HEK293T (cell line): ENCODE data around the gene LRFN4.

Source experiments
- BHLHE40 ChIP-seq: fragments of 450-650 bp; IDR thresholded peaks from 2 replicates; pipeline ENCODE4 v1.6.1; 2016; ENCODE audit warnings: mild to moderate bottlenecking, moderate library complexity, borderline replicate concordance
- FOXA1 ChIP-seq: fragments of 450-650 bp; IDR thresholded peaks from 2 replicates; pipeline ENCODE4 v1.6.1; 2016; ENCODE audit warnings: mild to moderate bottlenecking
- FOXK2 ChIP-seq: fragments of 450-650 bp; IDR thresholded peaks from 2 replicates; pipeline ENCODE4 v1.6.1; 2016; ENCODE audit warnings: mild to moderate bottlenecking
- HDGF ChIP-seq: fragments of 450-650 bp; IDR thresholded peaks from 2 replicates; pipeline ENCODE4 v1.6.1; 2017; ENCODE audit warnings: antibody characterized with exemption, borderline replicate concordance
- L3MBTL2 ChIP-seq: fragments of 450-650 bp; conservative IDR thresholded peaks from 2 replicates; pipeline ENCODE4 v1.6.1; 2016; ENCODE audit warnings: mild to moderate bottlenecking
- NFRKB ChIP-seq: fragments of 450-650 bp; IDR thresholded peaks from 2 replicates; pipeline ENCODE4 v1.6.1; 2016; ENCODE audit warnings: mild to moderate bottlenecking, moderate library complexity
- SP1 ChIP-seq: fragments of 450-650 bp; IDR thresholded peaks from 2 replicates; pipeline ENCODE4 v1.6.1; 2017
- SUZ12 ChIP-seq: fragments of 450-650 bp; IDR thresholded peaks from 2 replicates; pipeline ENCODE4 v1.6.1; 2016; ENCODE audit warnings: mild to moderate bottlenecking
- TARDBP ChIP-seq: fragments of 450-650 bp; IDR thresholded peaks from 2 replicates; pipeline ENCODE4 v1.6.1; 2016
- ZNF384 ChIP-seq: fragments of 450-650 bp; IDR thresholded peaks from 2 replicates; pipeline ENCODE4 v1.6.1; 2016

GRCh38 chr11:66857927-66858185, 992 bp downstream of the LRFN4 start:
- TF ChIP-seq FOXK2 (no peak), SP1 (no peak), BHLHE40 (no peak), FOXA1 (no peak), SUZ12 (no peak), NFRKB (no peak), ZNF384 (no peak), TARDBP (no peak), HDGF (no peak), L3MBTL2 (no peak)
